Esophagus squamous epithelium (tissue), 5 donors: ENCODE data around the gene RAB40C. TPM values are rescaled to one million over a fixed set of nuclear protein-coding genes. Genes with fewer than 3 reads are reported as not detected.

Experiments used
- DNase-seq: peaks from one replicate; lab custom pipeline; 2025; lab: John Stamatoyannopoulos, UW
- H3K27ac ChIP-seq, 4 donors: fragments of 200-600 bp; sonication (generic); one replicate each; pipeline ENCODE4 v1.5.1; 2016 to 2019; ENCODE audit warnings: mild to moderate bottlenecking in 1 of 4
- H3K27me3 ChIP-seq, 4 donors: fragments of 200-600 bp; sonication (generic); 1 replicate in 3 of 4; 2 replicates in 1 of 4; pipeline versions ENCODE4 v1.5.1 to v1.6.0; 2017 to 2021; ENCODE audit warnings: antibody characterized with exemption in 1 of 4
- H3K36me3 ChIP-seq, 3 donors: fragments of 200-600 bp; sonication (generic); one replicate each; pipeline ENCODE4 v1.5.1; 2016 to 2019
- H3K4me1 ChIP-seq, 3 donors: fragments of 200-600 bp; sonication (generic); one replicate each; pipeline ENCODE4 v1.5.1; 2017 to 2019
- H3K4me3 ChIP-seq, 4 donors: fragments of 200-600 bp; sonication (generic); 1 replicate in 3 of 4; 2 replicates in 1 of 4; pipeline ENCODE4 v1.5.1; 2016 to 2019; ENCODE audit warnings: mild to moderate bottlenecking in 2 of 4, moderate library complexity in 1 of 4
- H3K9me3 ChIP-seq, 3 donors: fragments of 200-600 bp; sonication (generic); one replicate each; pipeline ENCODE4 v1.5.1; 2016 to 2019
- POLR2A ChIP-seq, 4 donors: fragments of 450-650 bp; IDR thresholded peaks; one replicate each; pipeline ENCODE4 v1.6.1; 2017; ENCODE audit warnings: antibody characterized with exemption in 4 of 4, mild to moderate bottlenecking in 4 of 4, moderate library complexity in 3 of 4
- WGBS, 2 donors: methylation state at CpG; one replicate each; pipeline ENCODE4 v1.1.5; 2018; 5-methylcytosine and 5-hydroxymethylcytosine counted together
- intact Hi-C: fragments of 100-400 bp; cut with DNase I; formaldehyde crosslinking; loops from one replicate; pipeline ENCODE4 v1.15.0; 2022
- total RNA-seq, 4 donors: library from RNA; depleted of rRNA; stranded (reverse); fragments of >200 nt; gene quantifications; one replicate each; pipeline ENCODE4 v1.1.0, GENCODE V29; 2016
- TF ChIP-seq, protein P1 (sequence below), 6 experiments: fragments of 450-650 bp in 4 of 6; fragments of 200-600 bp in 2 of 6; sonication (generic) in 2 of 6; IDR thresholded peaks; one replicate each; pipeline ENCODE4 v1.5.1; 2016 to 2019; ENCODE audit warnings: antibody characterized with exemption in 6 of 6, mild to moderate bottlenecking in 4 of 6, moderate library complexity in 4 of 6
- donor health status: DM: yes; HTN: yes; CAD: no.

The RAB40C gene
- total RNA-seq, 4 donors from 2014 or later, result 14.2 to 31.4 (median 20.3) TPM

GRCh38 chr16:629833-630248, 40.0 kb downstream of the RAB40C start:
- TF ChIP-seq, protein P1, sequence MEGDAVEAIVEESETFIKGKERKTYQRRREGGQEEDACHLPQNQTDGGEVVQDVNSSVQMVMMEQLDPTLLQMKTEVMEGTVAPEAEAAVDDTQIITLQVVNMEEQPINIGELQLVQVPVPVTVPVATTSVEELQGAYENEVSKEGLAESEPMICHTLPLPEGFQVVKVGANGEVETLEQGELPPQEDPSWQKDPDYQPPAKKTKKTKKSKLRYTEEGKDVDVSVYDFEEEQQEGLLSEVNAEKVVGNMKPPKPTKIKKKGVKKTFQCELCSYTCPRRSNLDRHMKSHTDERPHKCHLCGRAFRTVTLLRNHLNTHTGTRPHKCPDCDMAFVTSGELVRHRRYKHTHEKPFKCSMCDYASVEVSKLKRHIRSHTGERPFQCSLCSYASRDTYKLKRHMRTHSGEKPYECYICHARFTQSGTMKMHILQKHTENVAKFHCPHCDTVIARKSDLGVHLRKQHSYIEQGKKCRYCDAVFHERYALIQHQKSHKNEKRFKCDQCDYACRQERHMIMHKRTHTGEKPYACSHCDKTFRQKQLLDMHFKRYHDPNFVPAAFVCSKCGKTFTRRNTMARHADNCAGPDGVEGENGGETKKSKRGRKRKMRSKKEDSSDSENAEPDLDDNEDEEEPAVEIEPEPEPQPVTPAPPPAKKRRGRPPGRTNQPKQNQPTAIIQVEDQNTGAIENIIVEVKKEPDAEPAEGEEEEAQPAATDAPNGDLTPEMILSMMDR (IDR thresholded peaks at IDR 0.05), result no peak
- TF ChIP-seq POLR2A (IDR thresholded peaks at IDR 0.05), result no peak
- no CpG with 5 or more reads among the region's 11 CpGs for WGBS, 2 donors
- H3K9me3 ChIP-seq, result no peaks in the 10 kb centered on the region
- H3K27ac ChIP-seq, result no peak overlapping the region
- H3K27me3 ChIP-seq, result no peaks in the 10 kb centered on the region
- peaks cover 9 to 72% (median 15%) of the 10 kb centered on the region in 3 donors for H3K36me3 ChIP-seq
- peaks cover 23 to 48% (median 29%) of the 10 kb centered on the region in 3 donors for H3K4me1 ChIP-seq
- no peak overlapping the region for H3K4me3 ChIP-seq
- no peak for DNase-seq
- intact Hi-C loops, result no loop called here

GRCh38 chr16:630249-630814, 40.5 kb downstream of the RAB40C start:
- peaks cover 28 to 53% (median 34%) of the 10 kb centered on the region in 3 donors for H3K4me1 ChIP-seq
- TF ChIP-seq POLR2A (IDR thresholded peaks at IDR 0.05), result no peak
- TF ChIP-seq, protein P1 (IDR thresholded peaks at IDR 0.05), result no peak
- no peaks in the 10 kb centered on the region for H3K9me3 ChIP-seq
- intact Hi-C loops, result no loop called here
- no peaks in the 10 kb centered on the region for H3K27me3 ChIP-seq
- no CpG with 5 or more reads among the region's 29 CpGs for WGBS, 2 donors
- peaks cover 9 to 70% (median 15%) of the 10 kb centered on the region in 3 donors for H3K36me3 ChIP-seq
- H3K4me3 ChIP-seq, result no peak overlapping the region
- no peak for DNase-seq
- no peak overlapping the region for H3K27ac ChIP-seq

DNA sequence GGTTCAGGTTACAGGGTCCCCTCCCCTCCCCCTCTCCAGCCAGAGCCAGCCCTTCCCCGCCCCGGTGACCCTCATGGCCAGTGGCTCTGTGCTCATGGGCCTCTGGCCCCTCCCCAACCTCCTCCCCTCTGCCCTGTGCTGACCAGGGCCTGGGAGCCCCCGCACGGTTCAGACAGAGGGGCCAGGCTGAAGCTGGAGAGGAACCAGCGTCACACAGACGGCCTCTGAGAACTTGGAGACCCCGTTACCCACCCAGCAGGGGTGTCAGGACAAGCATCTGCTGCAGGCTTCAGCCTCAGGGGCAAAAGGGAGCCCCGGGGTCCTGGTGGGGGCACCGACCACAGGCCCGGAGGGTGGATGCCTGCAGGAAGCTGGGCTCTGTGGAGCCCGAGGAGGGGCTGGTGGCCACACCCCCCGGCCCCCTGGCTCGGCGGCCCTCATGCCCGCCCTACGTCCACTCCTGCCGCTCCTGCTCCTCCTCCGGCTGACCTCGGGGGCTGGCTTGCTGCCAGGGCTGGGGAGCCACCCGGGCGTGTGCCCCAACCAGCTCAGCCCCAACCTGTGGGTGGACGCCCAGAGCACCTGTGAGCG, 41.0 kb downstream of the RAB40C start, which contains the start of gene WFIKKN1:
Gene WFIKKN1 (plus strand): TSS at position 171 of the 591 bp plus-strand sequence. CDS start 269 bp downstream, at position 440.
- no peaks in the 10 kb centered on the region for H3K27me3 ChIP-seq
- H3K4me1 ChIP-seq, result peaks cover 32 to 59% (median 40%) of the 10 kb centered on the region in 3 donors
- WGBS, 2 donors, result 0% methylated on average over 2 of the region's 23 CpGs; no CpG with 5 or more reads in 1 of the 2 donors
- no peaks in the 10 kb centered on the region for H3K9me3 ChIP-seq
- peaks cover 9 to 64% (median 15%) of the 10 kb centered on the region in 3 donors for H3K36me3 ChIP-seq
- no peak within 1 kb of the TSS for H3K4me3 ChIP-seq
- TF ChIP-seq POLR2A (IDR thresholded peaks at IDR 0.05), result no peak
- TF ChIP-seq, protein P1 (IDR thresholded peaks at IDR 0.05), result no peak
- DNase-seq, result no peak
- intact Hi-C loops, result no loop called here
- H3K27ac ChIP-seq, result no peak within 1 kb of the TSS

DNA sequence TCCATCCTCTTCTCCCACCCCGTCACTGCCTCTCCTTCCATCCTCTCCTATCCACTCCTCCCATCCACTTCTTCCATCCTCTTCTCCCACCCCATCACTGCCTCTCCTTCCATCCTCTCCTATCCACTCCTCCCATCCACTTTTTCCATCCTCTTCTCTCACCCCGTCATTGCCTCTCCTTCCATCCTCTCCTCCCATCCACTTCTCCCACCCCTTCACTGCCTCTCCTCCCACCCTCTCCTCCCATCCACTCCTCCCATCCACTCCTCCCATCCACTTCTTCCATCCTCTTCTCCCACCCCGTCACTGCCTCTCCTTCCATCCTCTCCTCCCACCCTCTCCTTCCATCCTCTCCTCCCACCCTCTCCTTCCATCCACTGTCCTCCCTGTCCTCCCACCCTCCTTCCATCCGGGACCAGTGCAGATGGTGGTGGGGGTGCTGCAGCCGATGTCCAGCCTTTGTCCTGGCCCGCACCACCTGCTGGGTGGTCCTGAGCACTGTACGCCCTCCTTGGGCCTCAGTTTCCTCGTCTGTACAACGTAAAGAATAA, 42.0 kb downstream of the RAB40C start:
- no peaks in the 10 kb centered on the region for H3K27me3 ChIP-seq
- no peak overlapping the region for H3K4me3 ChIP-seq
- no peak for TF ChIP-seq POLR2A (IDR thresholded peaks at IDR 0.05)
- TF ChIP-seq, protein P1 (IDR thresholded peaks at IDR 0.05), result no peak
- no peaks in the 10 kb centered on the region for H3K9me3 ChIP-seq
- DNase-seq, result no peak
- peaks cover 9 to 54% (median 15%) of the 10 kb centered on the region in 3 donors for H3K36me3 ChIP-seq
- intact Hi-C loops, result no loop called here
- no peak overlapping the region for H3K27ac ChIP-seq
- peaks cover 29 to 51% (median 35%) of the 10 kb centered on the region in 3 donors for H3K4me1 ChIP-seq
- 53 to 61% methylated on average over 6 to 8 of the region's 9 CpGs for WGBS, 2 donors
